Kidney epithelial cell (primary cell): Measurements from ENCODE around the gene APOB. TPM values are rescaled to one million over a fixed set of nuclear protein-coding genes. Genes with fewer than 3 reads are reported as not detected.

Experiments used
- DNase-seq: peaks from one replicate; pipeline ENCODE4 v3.0.0-alpha.2; 2010; ENCODE audit warnings: low read depth
- H3K27me3 ChIP-seq: 2 replicates; pipeline ENCODE4 v1.6.0; 2011; ENCODE audit warnings: low read length; ENCODE audit not compliant: control insufficient read depth, insufficient read depth
- H3K36me3 ChIP-seq: 2 replicates; pipeline ENCODE4 v1.5.1; 2011; ENCODE audit warnings: low read length; ENCODE audit not compliant: control insufficient read depth, insufficient read depth
- H3K4me3 ChIP-seq: 2 replicates; pipeline ENCODE4 v1.5.1; 2011; ENCODE audit warnings: low read depth, mild to moderate bottlenecking, control low read depth, low read length
- CTCF ChIP-seq: IDR thresholded peaks from 2 replicates; pipeline ENCODE4 v1.5.1; 2011; ENCODE audit warnings: mild to moderate bottlenecking, moderate library complexity, low read length, control low read depth, inconsistent platforms; ENCODE audit not compliant: insufficient read depth, poor library complexity, severe bottlenecking
- total RNA-seq: library from RNA; depleted of rRNA; stranded (reverse); fragments of >200 nt; gene quantifications from 2 replicates; pipeline ENCODE4 v1.2.3, GENCODE V29; 2015

Gene APOB
- total RNA-seq, 1 donor from 2014 or later, result not detected

GRCh38 chr2:20977520-20978180, 66.2 kb downstream of the APOB start:
- Histone ChIP-seq H3K4me3 (no peak overlapping the region), H3K27me3 (no peaks in the 10 kb centered on the region), H3K36me3 (no peaks in the 10 kb centered on the region)
- no peak for TF ChIP-seq CTCF
- no peak for DNase-seq

- TF ChIP-seq CTCF, result no peak
- Histone ChIP-seq H3K27me3 (no peaks in the 10 kb centered on the region), H3K36me3 (no peaks in the 10 kb centered on the region), H3K4me3 (no peak overlapping the region)
- no peak for DNase-seq
Observed at GRCh38 chr2:20976527-20976926, 67.3 kb downstream of the APOB start.

DNA sequence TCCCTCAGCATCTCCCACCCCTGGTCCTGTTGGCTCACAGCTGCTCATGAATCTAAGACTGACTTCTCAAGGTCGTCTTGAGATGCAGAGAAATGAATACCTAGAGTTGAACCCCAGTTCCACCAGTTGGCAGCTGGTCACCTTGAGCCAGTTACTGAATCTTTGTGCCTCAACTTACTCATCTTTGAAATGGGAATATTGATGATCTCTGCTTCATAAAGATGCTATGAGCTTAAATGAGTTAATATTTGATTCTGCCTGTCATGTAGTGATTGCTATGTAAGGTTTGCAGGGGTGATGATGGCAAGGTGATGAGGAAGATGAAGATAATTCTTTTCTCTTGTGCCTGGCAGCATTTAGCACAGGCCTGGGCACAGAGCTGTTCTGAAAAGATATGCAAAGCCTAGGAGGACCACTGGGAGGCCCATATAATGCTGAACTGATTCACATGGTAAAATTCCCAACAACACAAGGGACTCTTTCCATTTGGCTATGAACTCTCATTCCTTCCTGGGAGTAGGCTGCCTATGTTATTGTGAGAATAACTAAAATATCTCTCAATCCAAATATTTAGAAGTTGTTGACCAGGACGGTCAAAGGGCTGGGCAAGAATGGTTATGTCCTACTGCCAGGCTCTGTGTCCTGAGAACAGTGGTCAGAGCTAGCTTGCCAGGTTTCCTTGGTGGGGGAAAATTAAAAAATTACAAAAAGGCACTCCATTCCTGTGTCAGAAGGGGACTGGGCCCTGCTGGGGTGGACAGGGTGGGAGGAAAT, 70.9 kb downstream of the APOB start:
- TF ChIP-seq CTCF, result no peak
- Histone ChIP-seq H3K36me3 (no peaks in the 10 kb centered on the region), H3K27me3 (no peaks in the 10 kb centered on the region), H3K4me3 (no peak overlapping the region)
- DNase-seq, result no peak

DNA sequence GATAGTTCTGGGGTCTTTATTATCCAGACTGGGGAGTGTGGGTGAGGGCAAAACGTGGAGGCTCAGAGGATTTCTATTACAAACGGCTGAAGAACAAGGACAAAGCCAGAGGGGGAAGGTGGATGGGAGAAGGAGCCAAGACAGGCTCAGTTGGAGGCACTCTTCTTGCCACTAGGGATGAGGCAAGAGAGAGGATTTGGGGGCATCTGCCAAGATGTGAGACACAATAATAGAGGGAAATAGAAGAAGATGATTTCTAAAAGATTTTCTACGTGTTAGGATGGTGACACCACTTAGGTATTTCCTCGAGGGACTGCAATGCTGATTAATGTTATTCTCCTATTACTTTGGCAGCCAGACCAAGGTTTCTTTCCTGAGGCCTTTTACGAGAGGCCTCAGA, 71.8 kb downstream of the APOB start:
- Histone ChIP-seq H3K4me3 (no peak overlapping the region), H3K36me3 (no peaks in the 10 kb centered on the region), H3K27me3 (peaks cover 2% of the 10 kb centered on the region)
- no peak for TF ChIP-seq CTCF
- no peak for DNase-seq

DNA sequence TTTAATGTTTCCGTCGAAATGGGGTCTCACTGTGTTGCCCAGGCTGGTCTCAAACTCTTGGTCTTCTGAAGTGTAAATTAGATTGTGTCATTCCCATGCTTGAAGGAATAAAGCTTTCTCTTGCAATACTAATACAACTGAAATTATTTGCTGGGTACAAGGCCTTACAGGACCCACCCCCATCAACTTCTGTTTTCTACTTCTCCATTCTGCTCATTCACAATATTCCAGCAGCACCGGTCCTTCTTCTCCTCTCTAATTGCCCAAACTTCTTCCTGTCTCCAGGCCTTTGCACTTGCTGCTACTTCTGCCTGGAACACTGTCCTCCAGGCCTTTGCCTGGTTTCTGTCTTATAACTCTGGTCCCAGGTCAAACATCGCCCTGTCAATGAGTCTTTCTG, 73.8 kb downstream of the APOB start:
- Histone ChIP-seq H3K4me3 (no peak overlapping the region), H3K36me3 (no peaks in the 10 kb centered on the region), H3K27me3 (peaks cover 5% of the 10 kb centered on the region)
- no peak for DNase-seq
- TF ChIP-seq CTCF, result no peak

DNA sequence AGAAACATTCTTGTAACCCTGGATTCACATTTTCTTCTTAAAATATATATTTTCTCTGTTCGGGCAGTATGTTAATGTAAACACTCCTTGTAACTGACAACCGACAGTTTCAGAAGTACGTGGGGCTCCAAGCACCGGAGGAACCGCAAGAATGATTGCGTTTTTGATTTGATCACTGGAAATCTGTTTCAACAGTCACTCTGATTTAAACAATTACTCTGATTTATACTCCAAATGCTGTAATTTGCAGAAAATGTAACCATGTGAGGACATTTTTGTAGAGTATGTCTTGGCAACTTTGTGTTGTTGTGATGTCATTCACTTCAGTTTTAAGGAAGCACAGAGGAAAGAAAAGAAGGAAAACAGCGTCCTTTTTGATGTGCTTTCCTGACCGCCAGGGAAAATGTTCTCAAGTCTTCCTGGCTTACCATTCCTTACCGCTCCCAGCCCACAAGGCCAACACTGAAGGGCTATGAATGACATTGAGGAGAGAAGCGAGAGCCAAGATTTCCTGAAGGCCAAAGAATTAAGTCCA, 77.7 kb downstream of the APOB start:
- Histone ChIP-seq H3K4me3 (no peak overlapping the region), H3K36me3 (no peaks in the 10 kb centered on the region), H3K27me3 (peaks cover 8% of the 10 kb centered on the region)
- no peak for TF ChIP-seq CTCF
- DNase-seq, result no peak
